Keratinocyte (primary cell): ENCODE measurements around the gene COL6A2. TPM values are rescaled to one million over a fixed set of nuclear protein-coding genes. Genes with fewer than 3 reads are reported as not detected.

ENCODE experiments used
- DNase-seq: peaks from one replicate; pipeline ENCODE4 v3.0.0-alpha.2; 2011; ENCODE audit warnings: low read depth, missing footprints, low spot score
- FAIRE-seq: peaks from 2 replicates; lab custom pipeline; 2011; peaks lifted over from hg19 to GRCh38; lab: Jason Lieb, UNC
- H2AFZ ChIP-seq: 2 replicates; pipeline ENCODE4 v1.6.0; 2012; ENCODE audit warnings: low read length, control low read depth, inconsistent platforms; ENCODE audit not compliant: control insufficient read depth
- H3K27ac ChIP-seq: 2 replicates; pipeline ENCODE4 v1.5.1; 2011; ENCODE audit warnings: low read length; ENCODE audit not compliant: control insufficient read depth, insufficient read depth
- H3K27me3 ChIP-seq: 3 replicates; pipeline ENCODE4 v1.6.0; 2011; ENCODE audit warnings: low read length; ENCODE audit not compliant: control insufficient read depth, insufficient read depth; ENCODE audit errors: extremely low read depth
- H3K36me3 ChIP-seq, 2 experiments: 2 replicates in 1 of 2; 3 replicates in 1 of 2; pipeline ENCODE4 v1.5.1; 2011; ENCODE audit warnings: low read length in 2 of 2, mild to moderate bottlenecking in 1 of 2; ENCODE audit not compliant: control insufficient read depth in 2 of 2, insufficient read depth in 2 of 2; ENCODE audit errors: extremely low read depth in 1 of 2
- H3K4me1 ChIP-seq: 3 replicates; pipeline ENCODE4 v1.5.1; 2011; ENCODE audit warnings: low read length; ENCODE audit not compliant: control insufficient read depth, insufficient read depth; ENCODE audit errors: extremely low read depth
- H3K4me2 ChIP-seq: 3 replicates; pipeline ENCODE4 v1.6.0; 2011; ENCODE audit warnings: low read depth, low read length; ENCODE audit not compliant: control insufficient read depth, insufficient read depth; ENCODE audit errors: extremely low read depth
- H3K4me3 ChIP-seq, 3 experiments: fragments of 200-600 bp in 1 of 3; sonication (generic) in 1 of 3; 2 replicates in 2 of 3; 3 replicates in 1 of 3; pipeline ENCODE4 v1.5.1; 2011 to 2016; ENCODE audit warnings: low read length in 3 of 3, mild to moderate bottlenecking in 3 of 3, control low read depth in 2 of 3, inconsistent platforms in 1 of 3, low read depth in 1 of 3, mixed read lengths in 1 of 3, mixed run types in 1 of 3, moderate library complexity in 1 of 3; ENCODE audit not compliant: control insufficient read depth in 2 of 3, insufficient read depth in 2 of 3; ENCODE audit errors: extremely low read depth in 1 of 3
- H3K79me2 ChIP-seq: 2 replicates; pipeline ENCODE4 v1.6.0; 2012; ENCODE audit warnings: low read length; ENCODE audit not compliant: control insufficient read depth, insufficient read depth
- H3K9ac ChIP-seq: 3 replicates; pipeline ENCODE4 v1.6.0; 2011; ENCODE audit warnings: low read length; ENCODE audit not compliant: control insufficient read depth, insufficient read depth; ENCODE audit errors: extremely low read depth
- H3K9me1 ChIP-seq: 3 replicates; pipeline ENCODE4 v1.6.0; 2011; ENCODE audit warnings: low read length; ENCODE audit not compliant: control insufficient read depth, insufficient read depth; ENCODE audit errors: extremely low read depth
- H3K9me3 ChIP-seq: 2 replicates; pipeline ENCODE4 v1.5.1; 2012; ENCODE audit warnings: low read depth, low read length; ENCODE audit not compliant: control insufficient read depth
- H4K20me1 ChIP-seq: 3 replicates; pipeline ENCODE4 v1.6.0; 2011; ENCODE audit warnings: low read length; ENCODE audit not compliant: control insufficient read depth, insufficient read depth; ENCODE audit errors: extremely low read depth
- CTCF ChIP-seq, 3 experiments: IDR thresholded peaks in 1 of 3; conservative IDR thresholded peaks in 1 of 3; optimal IDR thresholded peaks in 1 of 3; 2 replicates in 2 of 3; 3 replicates in 1 of 3; pipeline versions ENCODE3 to v1.5.1; 2011; ENCODE audit warnings: low read length in 3 of 3, mild to moderate bottlenecking in 3 of 3, moderate library complexity in 2 of 3, control low read depth in 1 of 3, inconsistent platforms in 1 of 3; ENCODE audit not compliant: insufficient read depth in 2 of 3; ENCODE audit errors: extremely low read depth in 1 of 3
- EZH2 ChIP-seq: IDR thresholded peaks from one replicate; pipeline ENCODE4 v1.6.1; 2012; ENCODE audit warnings: inconsistent platforms, mild to moderate bottlenecking, low read length, moderate library complexity
- dilution Hi-C: fragments of 300-500 bp; cut with MboI; formaldehyde crosslinking; loops from one replicate; pipeline ENCODE4 v1.7.0; 2020; ENCODE audit warnings: low sequenced_read_pairs; ENCODE audit not compliant: extremely low pct_ligation_motif_present
- polyA plus RNA-seq, 5 experiments: library from polyadenylated mRNA; depleted of rRNA in 3 of 5; stranded (reverse) in 3 of 5; stranded (forward) in 1 of 5; unstranded in 1 of 5; fragments of >200 nt; gene quantifications; 1 replicate in 1 of 5; 2 replicates in 3 of 5; 3 replicates in 1 of 5; pipeline versions ENCODE4 v1.2.1 to v1.2.3, GENCODE V29; 2011 to 2012; ENCODE audit warnings: missing spikeins in 2 of 5, low read depth in 1 of 5, low replicate concordance in 1 of 5

COL6A2 gene
- polyA plus RNA-seq, 1 donor (not counting 4 experiments of a cell fraction or from before 2014, with no cell fraction given): 0.03 TPM

GRCh38 chr21:46127239-46128105 is 29.6 kb downstream of the COL6A2 start:
- H3K4me1 ChIP-seq: no peaks in the 10 kb centered on the region
- H4K20me1 ChIP-seq: no peaks in the 10 kb centered on the region
- no peak for FAIRE-seq
- peaks cover 4% of the 10 kb centered on the region for H3K9me3 ChIP-seq
- H3K79me2 ChIP-seq: no peaks in the 10 kb centered on the region
- no peak overlapping the region for H3K9ac ChIP-seq
- H2AFZ ChIP-seq: no peak overlapping the region
- H3K36me3 ChIP-seq: no peaks in the 10 kb centered on the region
- H3K27me3 ChIP-seq: no peaks in the 10 kb centered on the region
- dilution Hi-C loops: no loop called here
- no peak for TF ChIP-seq EZH2
- no peak for TF ChIP-seq CTCF (optimal IDR thresholded peaks at IDR 0.05 in 1 of 3, IDR thresholded peaks at IDR 0.05 in 1 of 3, conservative IDR thresholded peaks at IDR 0.05 in 1 of 3; ENCODE audit: extremely low read depth in 1 of 3, insufficient read depth in 2 of 3, low read length in 3 of 3)
- H3K9me1 ChIP-seq: no peaks in the 10 kb centered on the region
- H3K4me2 ChIP-seq: no peak overlapping the region
- H3K4me3 ChIP-seq: no peak overlapping the region
- no peak overlapping the region for H3K27ac ChIP-seq
- no peak for DNase-seq

- H3K27ac ChIP-seq: no peak overlapping the region
- H3K9me3 ChIP-seq: peaks cover 4% of the 10 kb centered on the region
- FAIRE-seq (no peak), DNase-seq (no peak)
- dilution Hi-C loops: no loop called here
- H3K4me3 ChIP-seq: no peak overlapping the region
- no peaks in the 10 kb centered on the region for H3K79me2 ChIP-seq
- H3K36me3 ChIP-seq: no peaks in the 10 kb centered on the region
- TF ChIP-seq EZH2 (no peak), CTCF (optimal IDR thresholded peaks at IDR 0.05 in 1 of 3, IDR thresholded peaks at IDR 0.05 in 1 of 3, conservative IDR thresholded peaks at IDR 0.05 in 1 of 3; ENCODE audit: extremely low read depth in 1 of 3, insufficient read depth in 2 of 3, low read length in 3 of 3) (no peak)
- no peaks in the 10 kb centered on the region for H3K27me3 ChIP-seq
- no peak overlapping the region for H3K9ac ChIP-seq
- H3K9me1 ChIP-seq: no peaks in the 10 kb centered on the region
- no peaks in the 10 kb centered on the region for H3K4me1 ChIP-seq
- H4K20me1 ChIP-seq: no peaks in the 10 kb centered on the region
- H2AFZ ChIP-seq: no peak overlapping the region
- no peak overlapping the region for H3K4me2 ChIP-seq
Measured at GRCh38 chr21:46128106-46128932, 30.4 kb downstream of the COL6A2 start.
